ENCODE data around the gene GAGE12F. TPM values are rescaled to one million over a fixed set of nuclear protein-coding genes. Genes with fewer than 3 reads are reported as not detected.

GAGE12F gene
- total RNA-seq, 2 experiments from 2014 or later, result not detected

GRCh38 chrX:49610718-49611310 lies 50.2 kb downstream of the GAGE12F start:
- Mint-ChIP-seq H3K4me1 (ENCODE audit: low read depth) (no peaks in the 10 kb centered on the region), H3K36me3 (no peaks in the 10 kb centered on the region), H3K9me3 (no peaks in the 10 kb centered on the region), H3K27ac (no peak overlapping the region), H3K27me3 (no peaks in the 10 kb centered on the region), H3K4me3 (no peak overlapping the region)
- DNase-seq, result no peak
- ChIA-PET POLR2A (no interaction called here), CTCF (no interaction called here)
- intact Hi-C loops (cut with micrococcal nuclease), result no loop called here

Other genes with a start within 250 kb of the GAGE12F start
- not detected for gene GAGE12J, start 238.8 kb upstream of the GAGE12F start, total RNA-seq
- not detected for gene GAGE13, start 229.3 kb upstream of the GAGE12F start, total RNA-seq
- not detected for gene GAGE12C, start 28.7 kb upstream of the GAGE12F start, total RNA-seq
- not detected for gene GAGE12D, start 19.1 kb upstream of the GAGE12F start, total RNA-seq
- not detected for gene GAGE12E, start 9.6 kb upstream of the GAGE12F start, total RNA-seq
- not detected for gene GAGE12G, start 9.6 kb downstream of the GAGE12F start, total RNA-seq
- not detected for gene GAGE12H, start 19.1 kb downstream of the GAGE12F start, total RNA-seq
- not detected for gene GAGE2A, start 28.7 kb downstream of the GAGE12F start, total RNA-seq
- not detected for gene GAGE1, start 38.2 kb downstream of the GAGE12F start, total RNA-seq
- not detected for gene PAGE1, start 135.1 kb downstream of the GAGE12F start, total RNA-seq